Esophagus squamous epithelium (tissue), 4 donors: ENCODE results near the gene RNF223.

Experiments
- CTCF ChIP-seq, 6 experiments: fragments of 450-650 bp in 4 of 6; fragments of 200-600 bp in 2 of 6; sonication (generic) in 2 of 6; IDR thresholded peaks; one replicate each; pipeline ENCODE4 v1.5.1; 2016 to 2019; ENCODE audit warnings: antibody characterized with exemption in 6 of 6, mild to moderate bottlenecking in 4 of 6, moderate library complexity in 4 of 6
- POLR2A ChIP-seq, 4 donors: fragments of 450-650 bp; IDR thresholded peaks; one replicate each; pipeline ENCODE4 v1.6.1; 2017; ENCODE audit warnings: antibody characterized with exemption in 4 of 4, mild to moderate bottlenecking in 4 of 4, moderate library complexity in 3 of 4

GRCh38 chr1:1094981-1095380 is 20.9 kb upstream of the RNF223 start:
- TF ChIP-seq CTCF (IDR thresholded peaks at IDR 0.05) (no peak), POLR2A (IDR thresholded peaks at IDR 0.05) (no peak)
